ENCODE results near the gene CAPNS2.

CAPNS2 gene

GRCh38 chr16:55569025-55569424, 2.5 kb downstream of the CAPNS2 start:
- Histone ChIP-seq H3K56ac (ENCODE audit: low read length) (no peak overlapping the region), H3K4ac (ENCODE audit: low read depth, low read length) (no peak overlapping the region), H2AK5ac (ENCODE audit: low read length) (no peak overlapping the region), H3K4me3 (ENCODE audit: low read length) (no peak overlapping the region), H3K27me3 (ENCODE audit: insufficient read depth, low read length, poor library complexity) (no peaks in the 10 kb centered on the region), H3K79me2 (ENCODE audit: control insufficient read depth, insufficient read depth, low read length) (no peaks in the 10 kb centered on the region), H3K9ac (ENCODE audit: low read length) (no peak overlapping the region), H4K8ac (ENCODE audit: low read depth, low read length) (no peak overlapping the region), H2BK15ac (replicated peaks; ENCODE audit: low read depth) (no peak overlapping the region), H3K79me1 (ENCODE audit: low read length) (no peaks in the 10 kb centered on the region), H3K4me1 (ENCODE audit: control insufficient read depth, low read depth, low read length) (no peaks in the 10 kb centered on the region), H3K36me3 (ENCODE audit: control insufficient read depth, insufficient read depth, low read length) (no peaks in the 10 kb centered on the region), H2BK5ac (ENCODE audit: low read length) (no peak overlapping the region), H3K4me2 (ENCODE audit: low read length) (no peak overlapping the region), H3K18ac (ENCODE audit: low read length) (no peak overlapping the region), H4K5ac (ENCODE audit: low read length) (no peak overlapping the region), H3K27ac (ENCODE audit: low read depth, low read length) (no peak overlapping the region), H2BK120ac (ENCODE audit: low read depth, low read length) (no peak overlapping the region), H3K23ac (ENCODE audit: low read length) (no peak overlapping the region)
- DNase-seq, result no peak
- WGBS (ENCODE audit: extremely low coverage, insufficient coverage, low lambda C conversion rate), result no CpG with 5 or more reads among the region's 1 CpG

DNA sequence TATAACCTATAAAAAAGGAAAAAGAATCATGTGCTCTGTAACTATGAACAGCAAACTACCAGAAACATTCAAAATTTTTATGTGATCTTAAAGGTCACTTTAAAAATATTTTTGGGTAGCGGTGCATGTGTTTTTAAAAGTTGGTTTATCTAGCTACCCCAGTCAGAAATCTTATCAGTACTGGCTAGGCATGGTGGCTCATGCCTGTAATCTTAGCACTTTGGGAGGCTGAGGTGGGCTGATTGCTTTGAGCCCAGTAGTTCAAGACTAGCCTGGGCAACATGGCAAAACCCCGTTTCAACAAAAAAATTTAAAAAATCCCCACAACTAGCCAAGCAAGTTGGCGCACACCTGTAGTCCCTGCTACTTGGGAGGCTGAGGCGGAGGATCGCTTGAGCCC, 3.7 kb downstream of the CAPNS2 start:
- Histone ChIP-seq H4K8ac (ENCODE audit: low read depth, low read length) (no peak overlapping the region), H3K23ac (ENCODE audit: low read length) (no peak overlapping the region), H3K18ac (ENCODE audit: low read length) (no peak overlapping the region), H2BK5ac (ENCODE audit: low read length) (no peak overlapping the region), H2BK15ac (replicated peaks; ENCODE audit: low read depth) (no peak overlapping the region), H3K4ac (ENCODE audit: low read depth, low read length) (no peak overlapping the region), H2BK120ac (ENCODE audit: low read depth, low read length) (no peak overlapping the region), H2AK5ac (ENCODE audit: low read length) (no peak overlapping the region), H3K36me3 (ENCODE audit: control insufficient read depth, insufficient read depth, low read length) (no peaks in the 10 kb centered on the region), H3K9ac (ENCODE audit: low read length) (no peak overlapping the region), H3K4me3 (ENCODE audit: low read length) (no peak overlapping the region), H3K79me2 (ENCODE audit: control insufficient read depth, insufficient read depth, low read length) (no peaks in the 10 kb centered on the region), H3K27me3 (ENCODE audit: insufficient read depth, low read length, poor library complexity) (no peaks in the 10 kb centered on the region), H3K4me2 (ENCODE audit: low read length) (no peak overlapping the region), H4K5ac (ENCODE audit: low read length) (no peak overlapping the region), H3K4me1 (ENCODE audit: control insufficient read depth, low read depth, low read length) (no peaks in the 10 kb centered on the region), H3K27ac (ENCODE audit: low read depth, low read length) (no peak overlapping the region), H3K79me1 (ENCODE audit: low read length) (no peaks in the 10 kb centered on the region), H3K56ac (ENCODE audit: low read length) (no peak overlapping the region)
- DNase-seq, result no peak
- WGBS (ENCODE audit: extremely low coverage, insufficient coverage, low lambda C conversion rate), result no CpG with 5 or more reads among the region's 5 CpGs

GRCh38 chr16:55571191-55571897, 4.9 kb downstream of the CAPNS2 start:
- no peak overlapping the region for H3K23ac ChIP-seq (ENCODE audit: low read length)
- H3K36me3 ChIP-seq (ENCODE audit: control insufficient read depth, insufficient read depth, low read length), result no peaks in the 10 kb centered on the region
- H4K8ac ChIP-seq (ENCODE audit: low read depth, low read length), result no peak overlapping the region
- no peak overlapping the region for H3K56ac ChIP-seq (ENCODE audit: low read length)
- H2BK120ac ChIP-seq (ENCODE audit: low read depth, low read length), result no peak overlapping the region
- H2BK15ac ChIP-seq (replicated peaks; ENCODE audit: low read depth), result no peak overlapping the region
- no CpG with 5 or more reads among the region's 1 CpG for WGBS (ENCODE audit: extremely low coverage, insufficient coverage, low lambda C conversion rate)
- H3K4me3 ChIP-seq (ENCODE audit: low read length), result no peak overlapping the region
- H4K5ac ChIP-seq (ENCODE audit: low read length), result no peak overlapping the region
- H3K9ac ChIP-seq (ENCODE audit: low read length), result no peak overlapping the region
- H3K4me2 ChIP-seq (ENCODE audit: low read length), result no peak overlapping the region
- H3K18ac ChIP-seq (ENCODE audit: low read length), result no peak overlapping the region
- H3K27ac ChIP-seq (ENCODE audit: low read depth, low read length), result no peak overlapping the region
- H3K4ac ChIP-seq (ENCODE audit: low read depth, low read length), result no peak overlapping the region
- H3K4me1 ChIP-seq (ENCODE audit: control insufficient read depth, low read depth, low read length), result no peaks in the 10 kb centered on the region
- H2BK5ac ChIP-seq (ENCODE audit: low read length), result no peak overlapping the region
- H3K27me3 ChIP-seq (ENCODE audit: insufficient read depth, low read length, poor library complexity), result no peaks in the 10 kb centered on the region
- H2AK5ac ChIP-seq (ENCODE audit: low read length), result no peak overlapping the region
- H3K79me2 ChIP-seq (ENCODE audit: control insufficient read depth, insufficient read depth, low read length), result no peaks in the 10 kb centered on the region
- no peak for DNase-seq
- no peaks in the 10 kb centered on the region for H3K79me1 ChIP-seq (ENCODE audit: low read length)

DNA sequence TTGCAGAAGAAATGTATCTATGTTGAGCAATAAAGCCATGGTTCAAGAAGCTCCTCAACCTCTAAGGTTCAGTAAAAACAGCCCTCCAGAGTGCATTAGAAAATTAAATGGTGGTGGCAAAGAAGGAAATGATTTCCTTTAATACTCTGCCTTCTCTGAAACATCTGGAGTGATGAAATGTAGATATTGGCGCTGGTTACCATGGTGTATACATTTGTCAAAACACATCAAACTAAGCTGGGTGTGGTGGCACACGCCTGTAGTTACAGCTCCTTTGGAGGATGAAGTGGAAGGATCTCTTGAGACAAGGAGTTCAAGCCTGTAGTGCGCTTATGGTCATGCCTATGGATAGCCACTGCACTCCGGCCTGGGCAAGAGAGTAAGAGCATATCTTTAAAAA, 6.0 kb downstream of the CAPNS2 start:
- Histone ChIP-seq H4K8ac (ENCODE audit: low read depth, low read length) (no peak overlapping the region), H2BK5ac (ENCODE audit: low read length) (no peak overlapping the region), H3K18ac (ENCODE audit: low read length) (no peak overlapping the region), H3K56ac (ENCODE audit: low read length) (no peak overlapping the region), H2BK120ac (ENCODE audit: low read depth, low read length) (no peak overlapping the region), H3K27me3 (ENCODE audit: insufficient read depth, low read length, poor library complexity) (no peaks in the 10 kb centered on the region), H3K4me1 (ENCODE audit: control insufficient read depth, low read depth, low read length) (no peaks in the 10 kb centered on the region), H3K4me3 (ENCODE audit: low read length) (no peak overlapping the region), H4K5ac (ENCODE audit: low read length) (no peak overlapping the region), H3K4ac (ENCODE audit: low read depth, low read length) (no peak overlapping the region), H2BK15ac (replicated peaks; ENCODE audit: low read depth) (no peak overlapping the region), H3K27ac (ENCODE audit: low read depth, low read length) (no peak overlapping the region), H3K9ac (ENCODE audit: low read length) (no peak overlapping the region), H3K4me2 (ENCODE audit: low read length) (no peak overlapping the region), H3K23ac (ENCODE audit: low read length) (no peak overlapping the region), H2AK5ac (ENCODE audit: low read length) (no peak overlapping the region), H3K36me3 (ENCODE audit: control insufficient read depth, insufficient read depth, low read length) (no peaks in the 10 kb centered on the region), H3K79me1 (ENCODE audit: low read length) (no peaks in the 10 kb centered on the region), H3K79me2 (ENCODE audit: control insufficient read depth, insufficient read depth, low read length) (no peaks in the 10 kb centered on the region)
- DNase-seq, result no peak
- WGBS (ENCODE audit: extremely low coverage, insufficient coverage, low lambda C conversion rate), result no CpG with 5 or more reads among the region's 4 CpGs

DNA sequence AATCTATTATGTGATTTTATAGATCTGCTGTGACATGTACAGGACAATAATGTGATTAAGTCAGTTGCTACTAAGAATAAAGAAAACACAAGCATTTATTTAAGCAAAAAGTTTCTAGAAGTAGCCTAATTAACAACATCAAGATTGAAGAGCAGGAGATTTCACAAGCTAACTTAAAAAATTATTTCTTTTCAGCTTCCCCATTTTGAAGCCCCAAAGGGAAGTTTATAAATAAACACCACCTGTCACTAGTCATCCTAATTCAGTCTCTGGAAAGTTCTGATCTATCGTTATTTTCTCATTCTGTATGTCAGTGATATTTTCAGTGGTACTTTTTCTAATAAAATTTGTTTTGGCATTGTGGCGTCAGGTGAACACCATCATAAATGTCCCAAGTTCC, 8.3 kb downstream of the CAPNS2 start:
- Histone ChIP-seq H3K79me2 (ENCODE audit: control insufficient read depth, insufficient read depth, low read length) (no peaks in the 10 kb centered on the region), H3K79me1 (ENCODE audit: low read length) (no peaks in the 10 kb centered on the region), H3K23ac (ENCODE audit: low read length) (no peak overlapping the region), H3K4me3 (ENCODE audit: low read length) (no peak overlapping the region), H3K27ac (ENCODE audit: low read depth, low read length) (no peak overlapping the region), H3K4ac (ENCODE audit: low read depth, low read length) (no peak overlapping the region), H3K18ac (ENCODE audit: low read length) (no peak overlapping the region), H2AK5ac (ENCODE audit: low read length) (no peak overlapping the region), H3K36me3 (ENCODE audit: control insufficient read depth, insufficient read depth, low read length) (no peaks in the 10 kb centered on the region), H3K9ac (ENCODE audit: low read length) (no peak overlapping the region), H4K8ac (ENCODE audit: low read depth, low read length) (no peak overlapping the region), H2BK120ac (ENCODE audit: low read depth, low read length) (no peak overlapping the region), H3K4me1 (ENCODE audit: control insufficient read depth, low read depth, low read length) (no peaks in the 10 kb centered on the region), H2BK15ac (replicated peaks; ENCODE audit: low read depth) (no peak overlapping the region), H4K5ac (ENCODE audit: low read length) (no peak overlapping the region), H3K56ac (ENCODE audit: low read length) (no peak overlapping the region), H3K4me2 (ENCODE audit: low read length) (no peak overlapping the region), H2BK5ac (ENCODE audit: low read length) (no peak overlapping the region), H3K27me3 (ENCODE audit: insufficient read depth, low read length, poor library complexity) (no peaks in the 10 kb centered on the region)
- WGBS (ENCODE audit: extremely low coverage, insufficient coverage, low lambda C conversion rate), result no CpG with 5 or more reads among the region's 2 CpGs
- DNase-seq, result no peak

DNA sequence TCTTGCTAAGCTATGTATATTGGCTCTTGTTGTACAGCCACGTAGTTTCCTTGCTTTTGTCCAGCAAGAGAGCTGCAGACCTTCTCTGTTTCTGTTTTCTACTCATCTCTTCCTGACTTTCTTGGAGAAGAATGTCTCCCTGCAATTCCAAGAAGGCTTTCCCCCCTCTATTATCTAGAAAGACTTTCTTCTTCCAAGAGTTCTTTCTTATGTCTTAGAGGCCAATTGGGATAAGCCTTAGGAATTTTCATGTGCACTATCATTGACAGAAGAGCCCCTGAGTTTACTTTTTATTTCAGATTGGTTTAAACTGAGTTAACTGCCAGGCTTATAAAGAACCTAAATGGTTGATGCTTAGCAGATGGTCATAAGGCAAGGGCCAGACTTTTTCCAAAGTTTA, 9.0 kb downstream of the CAPNS2 start:
- H3K23ac ChIP-seq (ENCODE audit: low read length), result no peak overlapping the region
- no peak overlapping the region for H2BK120ac ChIP-seq (ENCODE audit: low read depth, low read length)
- H3K4me3 ChIP-seq (ENCODE audit: low read length), result no peak overlapping the region
- H3K27ac ChIP-seq (ENCODE audit: low read depth, low read length), result no peak overlapping the region
- no peaks in the 10 kb centered on the region for H3K4me1 ChIP-seq (ENCODE audit: control insufficient read depth, low read depth, low read length)
- H3K36me3 ChIP-seq (ENCODE audit: control insufficient read depth, insufficient read depth, low read length), result no peaks in the 10 kb centered on the region
- H3K4ac ChIP-seq (ENCODE audit: low read depth, low read length), result no peak overlapping the region
- no peak for DNase-seq
- no peaks in the 10 kb centered on the region for H3K79me1 ChIP-seq (ENCODE audit: low read length)
- no peak overlapping the region for H4K8ac ChIP-seq (ENCODE audit: low read depth, low read length)
- no peaks in the 10 kb centered on the region for H3K27me3 ChIP-seq (ENCODE audit: insufficient read depth, low read length, poor library complexity)
- no peak overlapping the region for H3K9ac ChIP-seq (ENCODE audit: low read length)
- no peak overlapping the region for H2BK15ac ChIP-seq (replicated peaks; ENCODE audit: low read depth)
- H3K18ac ChIP-seq (ENCODE audit: low read length), result no peak overlapping the region
- no peak overlapping the region for H3K4me2 ChIP-seq (ENCODE audit: low read length)
- WGBS (ENCODE audit: extremely low coverage, insufficient coverage, low lambda C conversion rate), result no CpG with 5 or more reads among the region's 1 CpG
- no peak overlapping the region for H4K5ac ChIP-seq (ENCODE audit: low read length)
- H2BK5ac ChIP-seq (ENCODE audit: low read length), result no peak overlapping the region
- no peaks in the 10 kb centered on the region for H3K79me2 ChIP-seq (ENCODE audit: control insufficient read depth, insufficient read depth, low read length)
- H2AK5ac ChIP-seq (ENCODE audit: low read length), result no peak overlapping the region
- no peak overlapping the region for H3K56ac ChIP-seq (ENCODE audit: low read length)

All from mesendoderm (in vitro differentiated cells).